ENCODE results near the gene NXPH1. TPM values are rescaled to one million over a fixed set of nuclear protein-coding genes. Genes with fewer than 3 reads are reported as not detected.

NXPH1 gene
- polyA plus RNA-seq, 1 donor (not counting 4 experiments of a cell fraction or from before 2014, with no cell fraction given): not detected

DNA sequence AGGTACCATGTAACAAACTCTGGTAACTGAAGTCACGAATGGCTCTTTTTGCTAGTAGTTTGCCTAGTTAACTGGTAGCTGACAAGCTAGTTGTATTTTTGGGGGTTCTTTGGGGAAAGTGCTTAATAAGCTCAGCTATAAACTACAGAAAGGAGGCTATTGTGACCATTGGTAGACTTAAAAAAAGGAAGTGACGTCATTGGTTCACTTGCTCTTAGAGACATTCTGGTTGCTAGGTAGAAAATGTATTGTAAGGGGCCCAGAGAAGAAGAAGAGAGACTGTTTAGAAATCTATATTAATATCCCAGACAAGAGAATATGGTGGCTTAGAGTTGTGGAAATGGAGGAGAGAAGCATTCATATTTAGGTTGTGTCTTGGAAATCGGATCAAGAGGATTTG, 103.0 kb downstream of the NXPH1 start:
- no peak overlapping the region for H3K9ac ChIP-seq (ENCODE audit: control insufficient read depth, extremely low read depth, insufficient read depth, low read length)
- TF ChIP-seq EZH2 (IDR thresholded peaks at IDR 0.05; ENCODE audit: low read length): no peak
- TF ChIP-seq, protein P1, sequence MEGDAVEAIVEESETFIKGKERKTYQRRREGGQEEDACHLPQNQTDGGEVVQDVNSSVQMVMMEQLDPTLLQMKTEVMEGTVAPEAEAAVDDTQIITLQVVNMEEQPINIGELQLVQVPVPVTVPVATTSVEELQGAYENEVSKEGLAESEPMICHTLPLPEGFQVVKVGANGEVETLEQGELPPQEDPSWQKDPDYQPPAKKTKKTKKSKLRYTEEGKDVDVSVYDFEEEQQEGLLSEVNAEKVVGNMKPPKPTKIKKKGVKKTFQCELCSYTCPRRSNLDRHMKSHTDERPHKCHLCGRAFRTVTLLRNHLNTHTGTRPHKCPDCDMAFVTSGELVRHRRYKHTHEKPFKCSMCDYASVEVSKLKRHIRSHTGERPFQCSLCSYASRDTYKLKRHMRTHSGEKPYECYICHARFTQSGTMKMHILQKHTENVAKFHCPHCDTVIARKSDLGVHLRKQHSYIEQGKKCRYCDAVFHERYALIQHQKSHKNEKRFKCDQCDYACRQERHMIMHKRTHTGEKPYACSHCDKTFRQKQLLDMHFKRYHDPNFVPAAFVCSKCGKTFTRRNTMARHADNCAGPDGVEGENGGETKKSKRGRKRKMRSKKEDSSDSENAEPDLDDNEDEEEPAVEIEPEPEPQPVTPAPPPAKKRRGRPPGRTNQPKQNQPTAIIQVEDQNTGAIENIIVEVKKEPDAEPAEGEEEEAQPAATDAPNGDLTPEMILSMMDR (optimal IDR thresholded peaks at IDR 0.05 in 1 of 3, IDR thresholded peaks at IDR 0.05 in 1 of 3, conservative IDR thresholded peaks at IDR 0.05 in 1 of 3; ENCODE audit: extremely low read depth in 1 of 3, insufficient read depth in 2 of 3, low read length in 3 of 3): no peak
- no peak overlapping the region for H3K27ac ChIP-seq (ENCODE audit: control insufficient read depth, insufficient read depth, low read length)
- no peak for FAIRE-seq
- H3K27me3 ChIP-seq (ENCODE audit: control insufficient read depth, extremely low read depth, insufficient read depth, low read length): no peaks in the 10 kb centered on the region
- H3K4me3 ChIP-seq (ENCODE audit: control insufficient read depth in 2 of 3, extremely low read depth in 1 of 3, insufficient read depth in 2 of 3, low read depth in 1 of 3, low read length in 3 of 3): no peak overlapping the region
- DNase-seq (ENCODE audit: low read depth, low spot score): no peak
- H4K20me1 ChIP-seq (ENCODE audit: control insufficient read depth, extremely low read depth, insufficient read depth, low read length): no peaks in the 10 kb centered on the region
- no peaks in the 10 kb centered on the region for H3K9me1 ChIP-seq (ENCODE audit: control insufficient read depth, extremely low read depth, insufficient read depth, low read length)
- dilution Hi-C loops (cut with MboI; ENCODE audit: extremely low pct_ligation_motif_present, low sequenced_read_pairs): no loop called here
- H2AFZ ChIP-seq (ENCODE audit: control insufficient read depth, low read length): no peak overlapping the region
- H3K79me2 ChIP-seq (ENCODE audit: control insufficient read depth, insufficient read depth, low read length): no peaks in the 10 kb centered on the region
- H3K9me3 ChIP-seq (ENCODE audit: control insufficient read depth, low read depth, low read length): no peaks in the 10 kb centered on the region
- H3K36me3 ChIP-seq (ENCODE audit: control insufficient read depth in 2 of 2, extremely low read depth in 1 of 2, insufficient read depth in 2 of 2, low read length in 2 of 2): no peaks in the 10 kb centered on the region
- H3K4me1 ChIP-seq (ENCODE audit: control insufficient read depth, extremely low read depth, insufficient read depth, low read length): no peaks in the 10 kb centered on the region
- no peak overlapping the region for H3K4me2 ChIP-seq (ENCODE audit: control insufficient read depth, extremely low read depth, insufficient read depth, low read depth, low read length)

DNA sequence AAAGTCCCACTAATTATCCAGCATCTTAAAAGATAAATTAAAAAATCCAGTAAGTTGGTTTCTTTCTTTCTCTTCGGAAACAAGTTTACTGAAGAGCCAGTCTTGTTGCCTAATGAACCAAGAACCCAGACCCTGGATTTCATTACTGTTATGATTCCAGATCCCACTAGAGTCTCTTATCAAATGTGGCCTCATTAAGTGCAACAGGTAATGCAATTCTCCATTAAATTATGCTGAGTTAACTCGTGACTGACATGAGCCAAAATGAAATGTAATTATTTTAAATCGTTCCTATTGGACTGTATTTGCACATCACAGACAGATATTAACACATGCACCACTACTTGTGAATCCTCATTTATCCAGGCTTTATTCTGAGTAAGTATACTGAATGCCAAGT, 115.6 kb downstream of the NXPH1 start:
- Histone ChIP-seq H3K4me2 (ENCODE audit: control insufficient read depth, extremely low read depth, insufficient read depth, low read depth, low read length) (no peak overlapping the region), H3K9ac (ENCODE audit: control insufficient read depth, extremely low read depth, insufficient read depth, low read length) (no peak overlapping the region), H2AFZ (ENCODE audit: control insufficient read depth, low read length) (no peak overlapping the region), H3K27me3 (ENCODE audit: control insufficient read depth, extremely low read depth, insufficient read depth, low read length) (no peaks in the 10 kb centered on the region), H3K4me3 (ENCODE audit: control insufficient read depth in 2 of 3, extremely low read depth in 1 of 3, insufficient read depth in 2 of 3, low read depth in 1 of 3, low read length in 3 of 3) (no peak overlapping the region), H4K20me1 (ENCODE audit: control insufficient read depth, extremely low read depth, insufficient read depth, low read length) (no peaks in the 10 kb centered on the region), H3K79me2 (ENCODE audit: control insufficient read depth, insufficient read depth, low read length) (no peaks in the 10 kb centered on the region), H3K27ac (ENCODE audit: control insufficient read depth, insufficient read depth, low read length) (no peak overlapping the region), H3K36me3 (ENCODE audit: control insufficient read depth in 2 of 2, extremely low read depth in 1 of 2, insufficient read depth in 2 of 2, low read length in 2 of 2) (no peaks in the 10 kb centered on the region), H3K9me3 (ENCODE audit: control insufficient read depth, low read depth, low read length) (no peaks in the 10 kb centered on the region), H3K9me1 (ENCODE audit: control insufficient read depth, extremely low read depth, insufficient read depth, low read length) (no peaks in the 10 kb centered on the region), H3K4me1 (ENCODE audit: control insufficient read depth, extremely low read depth, insufficient read depth, low read length) (no peaks in the 10 kb centered on the region)
- DNase-seq (ENCODE audit: low read depth, low spot score) (no peak), FAIRE-seq (no peak)
- TF ChIP-seq, protein P1 (optimal IDR thresholded peaks at IDR 0.05 in 1 of 3, IDR thresholded peaks at IDR 0.05 in 1 of 3, conservative IDR thresholded peaks at IDR 0.05 in 1 of 3; ENCODE audit: extremely low read depth in 1 of 3, insufficient read depth in 2 of 3, low read length in 3 of 3): no peak
- no peak for TF ChIP-seq EZH2 (IDR thresholded peaks at IDR 0.05; ENCODE audit: low read length)
- dilution Hi-C loops (cut with MboI; ENCODE audit: extremely low pct_ligation_motif_present, low sequenced_read_pairs): no loop called here

Measured in keratinocyte (primary cell).